Spinal cord (tissue), 10 donors: Measurements from ENCODE around the gene OR7D2. TPM values are rescaled to one million over a fixed set of nuclear protein-coding genes. Genes with fewer than 3 reads are reported as not detected.

Experiments
- DNase-seq, 6 donors: peaks; one replicate each; pipeline versions ENCODE4 v3.0.0 to v3.0.0-alpha.2; 2013 to 2015; ENCODE audit warnings: low spot score in 6 of 6, low read depth in 4 of 6
- H3K27ac ChIP-seq: one replicate; pipeline ENCODE4 v1.5.1; 2013; ENCODE audit warnings: low read depth, low read length, control low read depth
- H3K27me3 ChIP-seq: one replicate; pipeline ENCODE4 v1.6.1; 2013; ENCODE audit warnings: low read length; ENCODE audit not compliant: control insufficient read depth, insufficient read depth
- H3K36me3 ChIP-seq: one replicate; pipeline ENCODE4 v1.6.1; 2013; ENCODE audit warnings: low read length; ENCODE audit not compliant: control insufficient read depth, insufficient read depth
- H3K4me1 ChIP-seq: one replicate; pipeline ENCODE4 v1.6.1; 2013; ENCODE audit warnings: low read length; ENCODE audit not compliant: control insufficient read depth, insufficient read depth
- H3K4me3 ChIP-seq: one replicate; pipeline ENCODE4 v1.5.1; 2013; ENCODE audit warnings: low read depth, low read length, control low read depth
- H3K9me3 ChIP-seq: one replicate; pipeline ENCODE4 v1.6.1; 2013; ENCODE audit warnings: low read length; ENCODE audit not compliant: control insufficient read depth, insufficient read depth
- WGBS: methylation state at CpG from one replicate; pipeline ENCODE4 v1.1.5; 2013; ENCODE audit warnings: missing lambda C conversion rate; ENCODE audit not compliant: insufficient coverage; 5-methylcytosine and 5-hydroxymethylcytosine counted together
- polyA plus RNA-seq, 2 donors: library from polyadenylated mRNA; unstranded; fragments of 120-200 nt; gene quantifications; one replicate each; pipeline ENCODE4 v1.2.1, GENCODE V29; 2013; ENCODE audit not compliant: insufficient read length in 2 of 2
- total RNA-seq, 2 donors: library from RNA; depleted of rRNA in 1 of 2; stranded (reverse); fragments of 120-200 nt in 1 of 2; fragments of >200 nt in 1 of 2; gene quantifications; one replicate each; pipeline versions ENCODE4 v1.2.3 to v1.2.4, GENCODE V29; 2013 to 2014
- donor health status: healthy.

Gene OR7D2
- total and polyA plus RNA-seq, 4 donors: 0.06 to 0.30 (median 0.27) TPM; not detected in 1

DNA sequence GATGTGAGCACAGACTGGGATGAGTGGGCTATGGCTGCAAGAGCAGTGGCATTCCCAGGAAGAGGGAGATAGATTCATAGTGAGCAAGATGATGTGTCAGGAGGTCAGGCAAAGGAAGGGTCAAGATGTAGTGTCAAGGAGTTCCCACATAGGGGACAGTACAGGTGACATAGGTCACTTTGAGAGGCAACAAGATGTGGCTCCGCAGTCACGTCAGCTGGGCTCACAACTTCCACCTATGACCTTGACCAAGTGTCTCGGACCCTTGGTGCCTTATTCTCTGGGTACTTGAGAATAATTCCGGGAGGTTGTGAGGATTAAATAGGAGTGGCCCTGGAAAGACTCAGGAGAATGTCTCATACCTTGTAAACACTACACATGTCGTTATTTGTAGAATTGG is 28.1 kb upstream of the OR7D2 start:
- Histone ChIP-seq H3K4me1 (no peaks in the 10 kb centered on the region), H3K36me3 (peaks cover 6% of the 10 kb centered on the region), H3K4me3 (no peak overlapping the region), H3K9me3 (peaks cover 14% of the 10 kb centered on the region), H3K27me3 (no peaks in the 10 kb centered on the region), H3K27ac (no peak overlapping the region)
- no peak for DNase-seq
- 100% methylated on average over 2 of the region's 5 CpGs for WGBS

DNA sequence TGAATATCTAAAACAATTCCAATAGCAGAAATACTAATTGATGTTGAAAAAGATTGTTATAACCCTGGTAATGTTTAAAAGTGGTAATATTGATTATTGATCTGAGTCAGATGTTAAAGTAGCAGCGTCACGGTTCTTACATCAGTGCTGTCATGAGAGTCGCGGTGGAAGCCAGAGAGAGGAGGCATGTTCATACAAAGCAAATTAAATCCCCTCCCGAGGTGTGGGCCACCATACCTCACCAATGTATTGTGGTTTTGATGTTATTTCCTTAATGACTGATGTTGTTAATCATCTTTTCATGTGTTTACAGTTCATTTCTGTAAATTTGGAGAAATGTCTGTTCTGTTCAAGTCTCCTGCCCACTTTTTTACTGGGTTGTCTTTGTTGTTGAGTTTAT is 27.4 kb upstream of the OR7D2 start:
- H3K36me3 ChIP-seq: peaks cover 9% of the 10 kb centered on the region
- no peaks in the 10 kb centered on the region for H3K4me1 ChIP-seq
- peaks cover 15% of the 10 kb centered on the region for H3K9me3 ChIP-seq
- no peak overlapping the region for H3K4me3 ChIP-seq
- H3K27ac ChIP-seq: no peak overlapping the region
- no peak for DNase-seq
- 100% methylated on average over 2 of the region's 5 CpGs for WGBS
- no peaks in the 10 kb centered on the region for H3K27me3 ChIP-seq

DNA sequence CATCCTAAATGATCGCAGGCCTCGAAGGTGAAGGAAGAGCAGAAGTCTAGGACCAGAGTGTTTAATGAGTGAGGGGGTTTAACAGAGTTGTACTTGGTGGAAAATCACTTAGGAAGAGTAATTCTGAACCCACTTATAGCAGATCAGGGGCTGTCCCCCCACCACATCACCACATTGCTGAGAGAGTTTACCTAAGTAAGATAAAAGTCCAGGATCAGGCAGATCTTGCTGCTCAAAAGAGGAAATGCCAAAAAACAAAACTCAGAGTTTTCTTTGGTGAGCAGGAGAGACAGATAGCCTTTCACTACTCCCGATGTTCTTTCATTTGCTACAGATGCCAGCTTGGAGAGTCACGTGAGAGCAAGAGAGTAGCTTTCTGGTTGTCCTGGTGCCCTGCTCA is 23.2 kb upstream of the OR7D2 start:
- no peak for DNase-seq
- 100% methylated on average over 2 of the region's 4 CpGs for WGBS
- no peaks in the 10 kb centered on the region for H3K4me1 ChIP-seq
- peaks cover 15% of the 10 kb centered on the region for H3K9me3 ChIP-seq
- no peak overlapping the region for H3K27ac ChIP-seq
- peaks cover 47% of the 10 kb centered on the region for H3K36me3 ChIP-seq
- no peaks in the 10 kb centered on the region for H3K27me3 ChIP-seq
- H3K4me3 ChIP-seq: no peak overlapping the region

DNA sequence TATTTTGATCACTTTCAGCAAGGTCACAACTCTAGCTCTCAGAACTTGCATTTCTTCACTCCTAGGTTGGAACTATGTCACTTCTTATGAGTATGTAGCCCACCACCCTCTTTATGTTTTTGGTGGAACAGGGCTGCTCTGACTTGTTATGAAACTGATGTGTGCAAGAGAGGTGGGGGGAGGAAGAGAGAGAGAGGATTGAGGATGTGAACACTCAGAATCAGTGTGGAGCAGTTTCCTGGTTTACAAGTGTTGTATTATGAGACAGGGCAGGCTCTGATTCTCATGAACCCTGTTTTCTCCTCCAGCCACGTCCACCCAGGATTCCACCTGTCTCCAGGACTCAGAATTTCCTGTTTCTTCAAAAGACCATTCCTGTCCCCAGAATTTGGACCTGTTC is 22.5 kb upstream of the OR7D2 start:
- 100% methylated on average over 1 of the region's 1 CpG for WGBS
- Histone ChIP-seq H3K9me3 (peaks cover 15% of the 10 kb centered on the region), H3K36me3 (peaks cover 54% of the 10 kb centered on the region), H3K27ac (no peak overlapping the region), H3K4me1 (no peaks in the 10 kb centered on the region), H3K27me3 (no peaks in the 10 kb centered on the region), H3K4me3 (no peak overlapping the region)
- no peak for DNase-seq

DNA sequence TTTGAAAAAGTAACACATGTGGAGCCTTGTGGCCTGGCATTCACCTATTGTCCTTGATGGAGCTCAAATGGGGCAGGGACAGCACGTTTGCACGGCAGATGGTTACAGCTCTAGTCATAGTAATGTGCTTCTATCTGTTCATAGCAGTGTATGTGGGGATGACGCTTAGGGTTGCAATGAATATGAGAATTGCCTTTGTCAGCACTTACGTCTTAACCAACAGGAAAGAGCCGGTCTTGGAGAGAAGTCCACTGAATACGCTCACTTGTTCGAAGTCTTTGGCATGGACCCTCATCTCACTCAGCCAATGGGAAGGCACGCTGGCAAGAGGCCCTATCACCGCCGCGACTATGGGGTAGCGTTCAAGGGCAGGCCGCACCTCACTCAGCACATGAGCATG is 18.9 kb upstream of the OR7D2 start:
- DNase-seq: no peak
- Histone ChIP-seq H3K4me3 (no peak overlapping the region), H3K36me3 (peaks cover 76% of the 10 kb centered on the region), H3K27me3 (no peaks in the 10 kb centered on the region), H3K27ac (no peak overlapping the region), H3K4me1 (no peaks in the 10 kb centered on the region), H3K9me3 (peaks cover 4% of the 10 kb centered on the region)
- WGBS: 99% methylated on average over 13 of the region's 13 CpGs

DNA sequence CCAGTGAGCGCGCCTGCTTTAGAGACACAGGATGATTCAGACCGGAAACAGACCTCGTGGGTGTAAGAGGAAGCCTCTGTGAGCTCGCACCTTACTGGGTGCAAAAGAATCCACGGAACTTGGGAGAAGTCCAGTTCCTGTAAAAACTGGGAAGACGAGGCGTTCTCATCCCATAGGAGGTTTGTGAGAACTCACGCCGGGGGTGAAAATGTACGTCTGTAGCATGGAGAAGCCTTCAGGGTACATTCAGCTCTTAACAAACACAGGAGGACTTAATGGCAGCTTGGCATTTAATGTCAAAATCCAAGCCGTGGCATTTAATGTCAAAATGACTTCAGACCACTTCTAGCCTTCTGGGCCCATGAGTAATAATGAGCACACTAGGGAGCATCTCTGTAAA is 17.4 kb upstream of the OR7D2 start:
- Histone ChIP-seq H3K36me3 (peaks cover 73% of the 10 kb centered on the region), H3K4me1 (no peaks in the 10 kb centered on the region), H3K27me3 (no peaks in the 10 kb centered on the region), H3K4me3 (no peak overlapping the region), H3K27ac (no peak overlapping the region), H3K9me3 (no peaks in the 10 kb centered on the region)
- 98% methylated on average over 12 of the region's 12 CpGs for WGBS
- DNase-seq: no peak

DNA sequence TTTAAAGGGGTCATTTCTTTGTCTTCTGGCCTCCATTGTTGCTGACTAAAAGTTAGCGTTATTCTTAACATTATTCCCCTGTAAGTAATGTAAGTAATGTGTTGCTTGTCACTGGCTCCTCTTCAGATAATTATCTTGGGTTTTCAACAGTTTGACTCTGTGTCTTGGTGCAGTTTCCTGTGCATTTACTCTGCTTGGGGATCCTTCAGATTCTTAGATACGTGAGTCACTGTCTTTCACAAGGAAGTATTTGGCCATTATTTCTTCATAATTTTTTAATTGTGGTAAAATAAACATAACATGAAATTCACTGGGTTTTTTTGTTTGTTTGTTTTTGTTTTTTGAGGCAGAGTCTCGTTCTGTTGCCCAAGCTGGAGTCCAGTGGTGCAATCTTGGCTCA is 13.5 kb upstream of the OR7D2 start:
- Histone ChIP-seq H3K4me1 (no peaks in the 10 kb centered on the region), H3K27ac (no peak overlapping the region), H3K27me3 (no peaks in the 10 kb centered on the region), H3K4me3 (no peak overlapping the region), H3K9me3 (no peaks in the 10 kb centered on the region), H3K36me3 (peaks cover 35% of the 10 kb centered on the region)
- WGBS: no CpG with 5 or more reads among the region's 3 CpGs
- DNase-seq: no peak

DNA sequence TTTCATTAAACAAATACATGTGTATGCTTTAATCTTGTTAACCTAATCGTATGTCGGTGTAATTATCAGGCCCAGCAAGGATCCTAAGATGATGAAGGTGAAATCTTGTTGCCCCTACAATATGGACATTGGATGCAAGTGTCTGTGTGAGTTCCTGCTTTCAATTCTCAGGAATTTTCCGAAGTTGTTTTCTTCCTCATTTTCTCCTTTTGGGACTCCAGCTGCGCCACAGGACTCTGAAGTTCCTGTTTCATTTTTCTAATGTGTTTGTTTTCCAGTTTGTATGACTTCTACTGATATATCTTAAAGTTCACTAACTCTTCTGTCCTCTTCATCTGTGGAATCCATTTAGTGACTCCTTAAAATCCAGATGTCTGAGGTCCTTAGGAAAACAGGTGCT is 11.9 kb upstream of the OR7D2 start:
- Histone ChIP-seq H3K4me3 (no peak overlapping the region), H3K4me1 (no peaks in the 10 kb centered on the region), H3K27me3 (no peaks in the 10 kb centered on the region), H3K36me3 (peaks cover 20% of the 10 kb centered on the region), H3K9me3 (no peaks in the 10 kb centered on the region), H3K27ac (no peak overlapping the region)
- no CpG with 5 or more reads among the region's 4 CpGs for WGBS
- no peak for DNase-seq

DNA sequence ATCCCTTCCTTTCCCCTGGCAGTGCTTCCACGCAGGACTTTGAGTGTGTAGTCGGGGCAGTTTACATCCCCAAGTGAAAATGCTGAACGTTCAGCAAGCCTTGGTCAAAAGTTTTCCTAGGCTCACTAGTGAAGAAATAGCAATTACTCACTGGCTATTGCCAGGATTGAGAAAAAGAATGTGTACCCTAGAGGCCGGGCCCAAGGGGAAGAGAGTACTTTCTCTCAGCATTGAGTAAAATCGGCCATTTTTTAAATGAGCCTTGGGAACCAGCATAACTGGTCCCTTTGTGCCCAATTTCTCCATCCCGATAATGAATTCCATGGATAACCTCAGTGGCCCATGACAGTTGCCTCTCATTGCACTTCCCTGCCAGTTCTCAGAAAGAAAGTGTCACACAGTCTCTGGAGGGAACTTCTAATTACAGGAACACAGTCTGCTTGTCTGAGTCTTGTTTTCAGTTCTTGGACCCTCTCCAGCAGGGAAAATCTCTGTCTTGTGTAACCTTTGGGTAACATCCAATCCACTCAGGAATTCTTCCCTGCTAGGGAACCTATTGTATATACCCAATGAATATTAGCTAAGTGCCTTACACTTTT is 7.3 kb upstream of the OR7D2 start:
- peak in 2 of 6 donors; percentile 1 to 4 for DNase-seq
- H3K4me3 ChIP-seq: no peak overlapping the region
- whole genome bisulfite sequencing: 83% methylated on average over 2 of the region's 6 CpGs
- no peaks in the 10 kb centered on the region for H3K4me1 ChIP-seq
- H3K27me3 ChIP-seq: no peaks in the 10 kb centered on the region
- no peak overlapping the region for H3K27ac ChIP-seq
- H3K36me3 ChIP-seq: no peaks in the 10 kb centered on the region
- H3K9me3 ChIP-seq: no peaks in the 10 kb centered on the region

DNA sequence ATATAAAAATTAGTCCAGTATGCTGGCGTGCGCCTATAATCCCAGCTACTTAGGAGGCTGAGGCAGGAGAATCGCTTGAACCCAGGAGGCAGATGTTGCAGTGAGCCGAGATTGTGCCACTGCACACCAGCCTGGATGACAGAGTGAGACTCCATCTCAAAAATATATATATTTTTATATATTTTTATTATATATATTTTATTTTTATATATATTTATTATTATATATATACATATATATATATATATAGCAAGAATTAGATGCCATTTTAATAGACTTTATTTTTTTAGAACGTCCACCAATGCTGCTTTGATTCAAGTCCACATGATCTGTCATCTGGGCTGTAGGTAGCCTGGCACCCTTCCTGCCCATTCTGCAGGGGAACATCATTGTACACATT is 3.5 kb upstream of the OR7D2 start:
- DNase-seq: no peak
- H3K4me3 ChIP-seq: no peak overlapping the region
- no peak overlapping the region for H3K27ac ChIP-seq
- WGBS: 73% methylated on average over 3 of the region's 5 CpGs
- H3K9me3 ChIP-seq: no peaks in the 10 kb centered on the region
- H3K36me3 ChIP-seq: no peaks in the 10 kb centered on the region
- no peaks in the 10 kb centered on the region for H3K27me3 ChIP-seq
- no peaks in the 10 kb centered on the region for H3K4me1 ChIP-seq
